Osteocyte (in vitro differentiated cells): ENCODE results near the gene ATXN7. TPM values are rescaled to one million over a fixed set of nuclear protein-coding genes. Genes with fewer than 3 reads are reported as not detected.

Source experiments
- DNase-seq: peaks from one replicate; pipeline ENCODE4 v3.0.0; 2021; ENCODE audit warnings: mixed read lengths; ENCODE audit not compliant: unreplicated experiment; ENCODE audit errors: extremely low spot score
- H3K27ac Mint-ChIP-seq: one replicate; pipeline ENCODE4 v1.8.0; 2021; ENCODE audit warnings: mild to moderate bottlenecking, mixed read lengths; ENCODE audit not compliant: unreplicated experiment
- H3K27me3 Mint-ChIP-seq: one replicate; pipeline ENCODE4 v1.8.0; 2021; ENCODE audit warnings: mixed read lengths; ENCODE audit not compliant: unreplicated experiment
- H3K36me3 Mint-ChIP-seq: one replicate; pipeline ENCODE4 v1.8.0; 2021; ENCODE audit warnings: mixed read lengths; ENCODE audit not compliant: unreplicated experiment
- H3K4me1 Mint-ChIP-seq: one replicate; pipeline ENCODE4 v1.8.0; 2021; ENCODE audit warnings: mixed read lengths; ENCODE audit not compliant: unreplicated experiment
- H3K4me3 Mint-ChIP-seq: one replicate; pipeline ENCODE4 v1.8.0; 2021; ENCODE audit warnings: mild to moderate bottlenecking, moderate library complexity, mixed read lengths; ENCODE audit not compliant: unreplicated experiment
- H3K9me3 Mint-ChIP-seq: one replicate; pipeline ENCODE4 v1.8.0; 2021; ENCODE audit warnings: mixed read lengths; ENCODE audit not compliant: unreplicated experiment
- CTCF ChIP-seq: fragments of 200-600 bp; sonication (generic); IDR thresholded peaks from 2 replicates; pipeline ENCODE4 v1.5.0; 2021; ENCODE audit warnings: antibody characterized with exemption, mild to moderate bottlenecking, moderate library complexity
- total RNA-seq: library from RNA; stranded (reverse); gene quantifications from 2 replicates; pipeline ENCODE4 v1.2.1, GENCODE V29; 2021

The ATXN7 gene
- total RNA-seq, 1 donor from 2014 or later, result 22.7 TPM

GRCh38 chr3:63977893-63978292 lies 114.2 kb downstream of the ATXN7 start:
- H3K9me3 Mint-ChIP-seq, result no peaks in the 10 kb centered on the region
- peaks cover 28% of the 10 kb centered on the region for H3K4me1 Mint-ChIP-seq
- H3K27ac Mint-ChIP-seq, result no peak overlapping the region
- H3K27me3 Mint-ChIP-seq, result no peaks in the 10 kb centered on the region
- DNase-seq, result no peak
- no peak for TF ChIP-seq CTCF
- peaks cover 20% of the 10 kb centered on the region for H3K36me3 Mint-ChIP-seq
- no peak overlapping the region for H3K4me3 Mint-ChIP-seq

- no peak for TF ChIP-seq CTCF
- Mint-ChIP-seq H3K36me3 (peaks cover 16% of the 10 kb centered on the region), H3K4me1 (peaks cover 28% of the 10 kb centered on the region), H3K9me3 (no peaks in the 10 kb centered on the region), H3K4me3 (no peak overlapping the region), H3K27me3 (no peaks in the 10 kb centered on the region), H3K27ac (no peak overlapping the region)
- no peak for DNase-seq
Measured at GRCh38 chr3:63979093-63979885, 115.6 kb downstream of the ATXN7 start.

GRCh38 chr3:63980019-63980418 lies 116.4 kb downstream of the ATXN7 start:
- H3K4me1 Mint-ChIP-seq, result peaks cover 23% of the 10 kb centered on the region
- no peak overlapping the region for H3K4me3 Mint-ChIP-seq
- no peaks in the 10 kb centered on the region for H3K9me3 Mint-ChIP-seq
- TF ChIP-seq CTCF, result no peak
- no peaks in the 10 kb centered on the region for H3K27me3 Mint-ChIP-seq
- no peak for DNase-seq
- H3K27ac Mint-ChIP-seq, result no peak overlapping the region
- peaks cover 22% of the 10 kb centered on the region for H3K36me3 Mint-ChIP-seq

GRCh38 chr3:63980830-63981498 lies 117.3 kb downstream of the ATXN7 start:
- Mint-ChIP-seq H3K4me1 (peaks cover 19% of the 10 kb centered on the region), H3K27me3 (no peaks in the 10 kb centered on the region), H3K4me3 (no peak overlapping the region), H3K36me3 (peaks cover 22% of the 10 kb centered on the region), H3K9me3 (no peaks in the 10 kb centered on the region), H3K27ac (no peak overlapping the region)
- no peak for TF ChIP-seq CTCF
- no peak for DNase-seq

GRCh38 chr3:63981980-63982379 lies 118.3 kb downstream of the ATXN7 start:
- Mint-ChIP-seq H3K36me3 (peaks cover 24% of the 10 kb centered on the region), H3K27me3 (no peaks in the 10 kb centered on the region), H3K4me1 (peaks cover 12% of the 10 kb centered on the region), H3K27ac (no peak overlapping the region), H3K4me3 (no peak overlapping the region), H3K9me3 (no peaks in the 10 kb centered on the region)
- no peak for DNase-seq
- TF ChIP-seq CTCF, result no peak
